ENCODE data around the gene TET2.

GRCh38 chr4:105119356-105119755, 27.3 kb upstream of the TET2 start:
- TF ChIP-seq CTCF (conservative IDR thresholded peaks at IDR 0.05; ENCODE audit: low read depth, low read length) = no peak
- no peak for TF ChIP-seq EZH2 (IDR thresholded peaks at IDR 0.05; ENCODE audit: borderline replicate concordance, low read depth, low read length, poor library complexity, severe bottlenecking)

Data from A673 (cell line).